WERI-Rb-1 (cell line): ENCODE data around the gene SLC2A1.

ENCODE experiments used
- DNase-seq: peaks from one replicate; pipeline ENCODE4 v3.0.0-alpha.2; 2020
- H3K27ac ChIP-seq: fragments of 250-450 bp; sonication (Bioruptor Pico); 2 replicates; pipeline ENCODE4 v1.5.1; 2020; ENCODE audit warnings: mild to moderate bottlenecking, moderate library complexity
- H3K27me3 ChIP-seq: fragments of 250-450 bp; sonication (Bioruptor Pico); 2 replicates; pipeline ENCODE4 v1.5.1; 2021; ENCODE audit warnings: mild to moderate bottlenecking, low read depth, moderate library complexity; ENCODE audit not compliant: insufficient read depth, severe bottlenecking
- H3K36me3 ChIP-seq: fragments of 250-450 bp; sonication (Bioruptor Pico); 2 replicates; pipeline ENCODE4 v1.5.1; 2020; ENCODE audit warnings: mild to moderate bottlenecking, moderate library complexity
- H3K4me3 ChIP-seq: 2 replicates; pipeline ENCODE4 v1.5.1; 2011; ENCODE audit warnings: low read depth, mild to moderate bottlenecking, control low read depth, low read length
- H3K9me3 ChIP-seq: fragments of 250-450 bp; sonication (Bioruptor Pico); 2 replicates; pipeline ENCODE4 v1.5.1; 2021; ENCODE audit warnings: mild to moderate bottlenecking, moderate library complexity; ENCODE audit not compliant: severe bottlenecking
- CTCF ChIP-seq: IDR thresholded peaks from 2 replicates; pipeline ENCODE4 v1.5.1; 2011; ENCODE audit warnings: low read depth, mild to moderate bottlenecking, control low read depth, inconsistent platforms, low read length

The SLC2A1 gene

GRCh38 chr1:42960566-42961311 lies 2.1 kb upstream of the SLC2A1 start:
- H3K27me3 ChIP-seq: no peaks in the 10 kb centered on the region
- no peak overlapping the region for H3K27ac ChIP-seq
- no peak for TF ChIP-seq CTCF

GRCh38 chr1:42960122-42960390 lies 1.4 kb upstream of the SLC2A1 start:
- no peak for DNase-seq
- H3K9me3 ChIP-seq: no peaks in the 10 kb centered on the region
- H3K4me3 ChIP-seq: no peak overlapping the region
- H3K27ac ChIP-seq: no peak overlapping the region
- H3K27me3 ChIP-seq: no peaks in the 10 kb centered on the region
- TF ChIP-seq CTCF: no peak
- peaks cover 15% of the 10 kb centered on the region for H3K36me3 ChIP-seq

More at GRCh38 chr1:42960566-42961311, 2.1 kb upstream of the SLC2A1 start:
- H3K9me3 ChIP-seq: no peaks in the 10 kb centered on the region
- H3K36me3 ChIP-seq: peaks cover 9% of the 10 kb centered on the region
- DNase-seq: no peak
- no peak overlapping the region for H3K4me3 ChIP-seq

- Histone ChIP-seq H3K9me3 (no peaks in the 10 kb centered on the region), H3K27ac (peak overlapping the region; percentile 91), H3K27me3 (no peaks in the 10 kb centered on the region), H3K36me3 (peaks cover 29% of the 10 kb centered on the region), H3K4me3 (peak overlapping the region; percentile 81)
- peak; percentile 57 for DNase-seq
- no peak for TF ChIP-seq CTCF
These were observed 684 bp downstream of the SLC2A1 start for GRCh38 chr1:42957880-42958487.

GRCh38 chr1:42957229-42957879 lies 1.3 kb downstream of the SLC2A1 start:
- H3K36me3 ChIP-seq: peaks cover 35% of the 10 kb centered on the region
- DNase-seq: no peak
- no peak for TF ChIP-seq CTCF
- peak overlapping the region; percentile 91 for H3K27ac ChIP-seq
- no peaks in the 10 kb centered on the region for H3K27me3 ChIP-seq
- H3K4me3 ChIP-seq: peak overlapping the region; percentile 81
- no peaks in the 10 kb centered on the region for H3K9me3 ChIP-seq

- H3K9me3 ChIP-seq: no peaks in the 10 kb centered on the region
- H3K36me3 ChIP-seq: peaks cover 41% of the 10 kb centered on the region
- DNase-seq: no peak
- H3K27ac ChIP-seq: no peak overlapping the region; the same call in 1 of the 2 replicates
- no peaks in the 10 kb centered on the region for H3K27me3 ChIP-seq
- no peak for TF ChIP-seq CTCF
- peak overlapping the region; percentile 81 for H3K4me3 ChIP-seq
These were observed 1.9 kb downstream of the SLC2A1 start for GRCh38 chr1:42956739-42957138.
